GM12891 (cell line): ENCODE results near the gene GNB1L.

ENCODE experiments used
- DNase-seq: peaks from one replicate; pipeline ENCODE4 v3.0.0; 2011; ENCODE audit warnings: low spot score; ENCODE audit not compliant: insufficient read length
- FAIRE-seq: peaks from 2 replicates; lab custom pipeline; 2011; peaks lifted over from hg19 to GRCh38; lab: Jason Lieb, UNC
- PAX5 ChIP-seq: IDR thresholded peaks from 2 replicates; pipeline ENCODE4 v1.6.1; 2011; ENCODE audit warnings: low read length, moderate library complexity, mild to moderate bottlenecking; ENCODE audit not compliant: insufficient read depth, severe bottlenecking
- POLR2A ChIP-seq: IDR thresholded peaks from 2 replicates; pipeline ENCODE4 v1.6.1; 2011; ENCODE audit warnings: low read depth, low read length, control low read depth
- POLR2AphosphoS5 ChIP-seq: IDR thresholded peaks from 2 replicates; pipeline ENCODE4 v1.6.1; 2011; ENCODE audit warnings: low read depth, low read length, control low read depth
- POU2F2 ChIP-seq: IDR thresholded peaks from 2 replicates; pipeline ENCODE4 v1.6.1; 2011; ENCODE audit warnings: low read depth, mild to moderate bottlenecking, control low read depth, low read length, moderate library complexity
- SPI1 ChIP-seq: IDR thresholded peaks from 2 replicates; pipeline ENCODE4 v1.6.1; 2011; ENCODE audit warnings: low read depth, low read length, control low read depth
- TAF1 ChIP-seq: IDR thresholded peaks from 2 replicates; pipeline ENCODE4 v1.6.1; 2011; ENCODE audit warnings: low read depth, low read length, control low read depth

GNB1L gene

DNA sequence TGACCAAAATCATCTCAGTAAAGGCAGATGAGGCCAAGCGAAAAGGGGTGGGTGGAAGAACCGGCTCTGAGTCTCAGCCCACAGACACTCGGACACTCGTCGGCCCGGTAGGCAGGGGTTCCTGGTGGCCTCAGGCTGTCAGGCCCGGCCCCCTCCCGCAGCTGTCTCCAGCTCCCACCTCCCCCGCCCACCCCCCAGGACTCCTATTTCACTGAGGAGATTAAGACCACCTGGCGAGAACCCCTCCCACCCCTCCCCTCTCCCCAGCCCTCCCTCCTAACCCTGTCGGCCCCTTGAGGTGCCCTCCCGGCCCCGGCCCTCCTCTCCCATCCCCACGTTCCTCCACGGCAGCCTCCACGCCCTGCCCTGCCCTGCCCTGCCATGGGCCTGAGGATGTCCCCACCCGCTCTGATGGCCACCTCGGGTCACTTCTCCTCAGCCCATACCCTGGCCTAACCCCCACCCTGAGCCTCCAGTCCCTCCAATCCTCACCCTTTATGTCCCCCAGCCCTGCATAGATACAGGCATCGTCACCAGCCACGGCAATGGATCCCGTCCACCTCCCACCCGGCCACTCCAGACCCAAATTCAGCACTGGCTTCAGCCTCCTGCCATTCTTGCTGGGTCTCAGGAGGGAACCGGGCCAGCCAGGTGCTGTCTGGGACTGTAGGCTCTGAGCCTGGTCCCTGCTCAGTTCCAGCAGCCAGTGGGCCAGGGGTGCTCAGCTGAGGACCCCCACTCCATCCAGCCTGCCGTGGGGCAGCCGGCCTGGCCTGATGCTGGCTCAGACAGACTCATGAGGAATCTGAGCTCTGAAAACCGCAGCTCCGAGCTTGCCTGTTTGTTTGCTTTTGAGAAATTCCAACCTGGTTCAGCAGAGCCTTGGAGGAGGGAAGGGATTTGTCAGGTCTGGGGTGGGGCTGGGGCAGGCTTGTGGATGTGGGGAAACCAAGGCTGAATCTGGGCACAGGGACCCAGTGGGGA lies 103.9 kb downstream of the GNB1L start:
- TF ChIP-seq PAX5 (no peak), POLR2AphosphoS5 (no peak), TAF1 (no peak), POLR2A (no peak), POU2F2 (no peak)
- DNase-seq, result no peak
- no peak for FAIRE-seq

DNA sequence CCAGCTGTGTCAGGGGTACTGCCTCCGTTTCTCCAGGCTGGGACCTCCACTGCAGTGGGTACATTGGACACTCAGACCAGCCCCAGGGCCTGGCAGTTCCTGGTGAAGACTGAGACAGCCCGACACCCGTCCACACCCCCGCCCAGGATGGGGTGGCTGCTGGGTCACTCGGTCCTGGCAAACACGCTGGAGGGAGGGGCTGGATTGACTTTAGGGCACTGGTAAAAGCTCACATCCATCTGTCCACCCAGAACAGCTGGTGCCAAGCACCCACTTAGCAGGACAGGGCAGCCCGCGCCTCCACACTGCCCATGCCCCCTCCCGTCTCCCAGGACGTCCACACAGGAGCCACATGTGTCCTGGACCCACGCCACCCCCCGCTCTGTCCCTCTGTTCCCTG lies 104.8 kb downstream of the GNB1L start:
- TF ChIP-seq SPI1 (no peak), POLR2A (no peak), POLR2AphosphoS5 (no peak), TAF1 (no peak), PAX5 (no peak), POU2F2 (no peak)
- DNase-seq (no peak), FAIRE-seq (no peak)

DNA sequence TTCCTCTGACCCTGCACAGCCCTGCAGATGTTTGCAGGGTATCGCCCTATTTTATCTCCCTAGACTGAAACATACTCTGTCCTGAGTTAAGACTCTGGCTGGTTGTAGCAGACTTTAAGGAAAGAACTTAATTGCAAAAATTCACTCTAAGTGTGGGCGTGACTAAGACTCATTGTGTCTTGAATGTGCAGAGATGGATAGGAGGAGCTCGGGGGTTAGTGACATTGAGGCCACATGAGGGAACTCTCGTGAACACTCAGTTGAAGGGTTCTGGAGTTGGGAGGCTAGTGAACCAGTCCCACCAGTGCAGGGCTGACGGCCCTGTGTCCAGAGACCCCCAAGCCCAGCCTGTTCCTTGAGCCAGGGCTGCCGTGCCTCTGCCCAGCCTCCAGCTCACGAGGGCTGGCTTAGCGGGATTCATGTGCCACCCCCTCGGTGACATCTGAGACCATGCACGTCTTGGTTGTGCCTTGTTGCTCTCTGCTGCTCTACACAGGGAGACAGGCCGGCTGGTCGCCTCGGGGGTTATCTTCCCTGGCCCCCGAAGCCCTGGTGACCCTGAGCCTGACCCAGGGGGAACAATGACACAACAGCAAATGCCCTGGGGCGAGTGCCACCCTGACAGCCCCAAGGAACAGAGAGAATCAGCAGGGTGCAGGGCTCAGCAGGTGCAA lies 105.5 kb downstream of the GNB1L start:
- TF ChIP-seq POLR2A (no peak), PAX5 (no peak), TAF1 (no peak), POU2F2 (no peak), POLR2AphosphoS5 (no peak), SPI1 (no peak)
- no peak for FAIRE-seq
- DNase-seq, result no peak

DNA sequence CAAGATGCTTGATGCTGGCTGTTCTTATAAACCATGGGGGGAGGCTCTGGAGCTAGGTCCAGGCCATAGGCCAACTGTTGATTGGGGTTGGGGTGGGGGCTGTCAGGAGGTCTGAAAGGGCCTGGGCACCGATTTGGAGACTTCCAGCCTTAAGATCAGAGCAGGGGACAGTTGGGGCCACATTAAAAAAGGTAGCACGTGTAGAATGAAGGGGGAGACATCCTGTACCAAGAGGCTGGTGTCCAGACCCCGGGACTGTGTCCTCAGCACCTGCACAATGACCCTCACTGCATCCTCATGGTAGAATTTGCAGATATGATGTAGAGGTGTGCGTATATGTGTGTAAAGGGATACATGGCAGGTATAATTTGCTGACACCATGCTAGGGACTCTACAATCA lies 106.5 kb downstream of the GNB1L start:
- FAIRE-seq (no peak), DNase-seq (no peak)
- TF ChIP-seq POU2F2 (no peak), POLR2A (no peak), TAF1 (no peak), PAX5 (no peak), POLR2AphosphoS5 (no peak), SPI1 (no peak)

DNA sequence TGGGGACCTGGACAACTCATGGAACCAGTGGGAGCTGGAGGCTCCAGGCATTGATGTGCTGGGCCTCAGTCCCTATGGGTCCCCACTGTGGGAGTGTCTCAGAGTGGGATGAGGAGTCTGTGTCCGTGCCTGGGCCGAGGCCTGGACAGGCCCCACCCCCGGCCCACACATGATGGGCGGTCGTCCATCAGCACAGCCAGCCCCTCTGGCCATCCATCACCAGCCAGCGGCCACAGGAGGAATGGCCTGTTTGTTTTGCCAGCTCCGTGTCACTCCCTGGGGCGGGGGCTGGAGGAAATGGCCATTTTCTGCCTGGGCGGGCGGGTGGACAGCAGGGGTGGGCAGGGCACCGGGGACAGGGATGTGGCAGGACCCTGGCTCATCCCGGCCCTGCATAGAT lies 107.1 kb downstream of the GNB1L start:
- TF ChIP-seq POU2F2 (no peak), TAF1 (no peak), POLR2A (no peak), SPI1 (no peak), PAX5 (no peak), POLR2AphosphoS5 (no peak)

DNA sequence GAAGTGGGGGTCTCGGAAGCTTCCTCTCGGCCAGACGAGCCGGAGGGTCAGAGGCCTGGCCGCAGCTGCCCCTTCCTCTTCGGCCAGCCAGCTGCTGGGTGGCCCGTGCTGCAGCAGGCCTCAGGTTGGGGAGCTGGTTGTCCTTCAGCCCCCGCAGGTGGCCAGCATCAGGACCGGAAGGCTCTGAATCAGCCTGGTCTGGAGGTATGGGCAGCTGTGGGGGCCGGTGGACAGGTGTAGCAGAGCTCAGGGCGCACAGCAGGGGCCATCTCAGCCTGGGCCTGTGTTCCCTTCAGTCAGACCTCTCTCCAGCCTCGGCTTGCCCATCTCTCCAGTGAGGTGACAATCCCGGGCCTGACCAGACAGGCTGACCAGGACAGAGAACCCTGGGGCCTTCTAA lies 107.9 kb downstream of the GNB1L start:
- no peak for DNase-seq
- TF ChIP-seq PAX5 (no peak), SPI1 (no peak), POU2F2 (no peak), TAF1 (no peak), POLR2A (no peak), POLR2AphosphoS5 (no peak)
- FAIRE-seq, result no peak

More for the DNA sequence above, 107.1 kb downstream of the GNB1L start:
- DNase-seq, result no peak
- no peak for FAIRE-seq

DNA sequence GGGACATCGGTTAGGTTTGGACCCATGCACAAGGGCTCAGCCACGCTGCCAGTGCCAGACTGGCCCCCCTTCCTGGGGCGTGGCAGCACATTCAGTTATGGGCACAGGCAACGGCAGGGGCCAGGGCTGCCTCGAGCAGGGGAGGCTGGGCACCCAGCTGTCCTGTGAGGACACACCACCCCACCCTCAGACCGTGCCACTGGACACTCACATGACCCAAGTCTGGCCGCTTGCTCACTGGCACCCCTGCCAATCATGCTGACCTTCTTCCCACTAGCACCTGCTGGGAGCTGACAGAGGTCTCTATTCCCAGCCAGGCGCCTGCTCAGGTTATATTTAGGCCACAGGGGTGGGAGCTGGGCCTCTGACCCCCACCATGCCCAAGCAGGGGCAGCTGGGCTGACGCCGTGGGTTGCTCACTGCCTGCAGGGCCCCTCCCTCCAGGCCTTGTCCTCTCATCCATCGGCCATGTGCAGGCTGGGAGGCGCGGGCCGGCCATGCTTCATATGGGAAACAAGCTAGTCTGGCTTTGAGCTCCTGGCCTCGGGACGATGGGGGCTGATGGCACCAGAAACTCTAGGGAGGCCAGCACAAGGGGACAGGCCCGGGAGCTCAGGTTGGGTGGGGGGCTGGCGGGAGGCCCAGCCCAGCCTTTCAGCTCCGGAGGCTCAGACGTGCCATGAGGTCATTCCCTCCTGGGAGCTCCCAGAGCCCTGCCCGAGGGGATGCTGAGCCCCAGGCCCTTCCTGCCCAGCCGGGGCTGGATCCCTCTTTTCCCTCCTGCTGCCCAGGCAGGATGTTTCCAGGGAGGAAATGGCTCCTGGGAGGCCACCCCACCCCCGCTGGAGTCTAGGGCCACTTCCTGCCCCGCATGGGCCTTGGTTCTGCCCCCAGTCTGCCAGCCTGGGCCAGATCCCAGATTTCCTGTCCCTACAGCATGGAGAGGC lies 109.2 kb downstream of the GNB1L start:
- no peak for DNase-seq
- FAIRE-seq, result no peak
- no peak for TF ChIP-seq POU2F2
- TF ChIP-seq SPI1, result no peak
- no peak for TF ChIP-seq POLR2A
- no peak for TF ChIP-seq TAF1

DNA sequence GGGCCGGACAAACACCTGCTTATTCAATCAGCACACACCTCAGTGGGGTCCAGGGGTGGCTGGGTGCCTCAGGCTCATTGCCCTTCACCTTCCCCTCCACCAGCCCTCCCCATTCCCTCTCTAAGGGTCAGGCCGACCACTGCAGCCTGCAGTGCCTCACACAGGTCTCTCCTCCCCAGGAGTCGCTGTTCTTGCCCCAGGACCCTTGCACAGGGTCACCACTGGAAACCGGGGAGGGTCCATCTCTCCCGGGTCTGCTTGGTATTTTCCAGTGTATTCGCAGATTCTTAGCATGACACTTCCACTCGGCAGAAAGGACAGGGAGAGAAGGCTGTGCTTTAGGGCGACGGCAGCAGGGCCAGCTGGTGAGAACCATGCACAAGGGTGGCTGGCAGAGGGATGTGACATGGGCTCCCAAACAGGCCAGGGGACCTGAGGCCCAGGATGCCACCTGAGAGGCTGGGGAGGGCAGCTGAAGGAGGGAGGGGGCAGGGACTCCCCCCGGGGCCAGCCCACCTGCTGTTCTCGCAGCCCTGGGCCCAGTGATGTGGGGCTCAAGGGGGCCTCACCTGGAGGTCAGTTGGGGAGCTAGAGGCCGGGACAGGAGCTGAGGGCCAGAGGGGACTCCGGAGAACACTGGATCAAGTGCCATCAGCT lies 110.2 kb downstream of the GNB1L start:
- TF ChIP-seq POLR2AphosphoS5 (no peak), POLR2A (no peak), POU2F2 (no peak), SPI1 (no peak), PAX5 (no peak), TAF1 (no peak)
- FAIRE-seq (no peak), DNase-seq (no peak)
